Stimulated activated CD4-positive, alpha-beta T cell treated with anti-CD3 and anti-CD28 coated beads, Interleukin-15, amount 100 ng/mL, for 48 hours (primary cell): ENCODE measurements around the gene TRIM65.

Experiments used
- DNase-seq, 2 donors: peaks; one replicate each; pipeline ENCODE4 v3.0.0-alpha.2; 2020; ENCODE audit warnings: low read depth in 2 of 2

Gene TRIM65, protein sequence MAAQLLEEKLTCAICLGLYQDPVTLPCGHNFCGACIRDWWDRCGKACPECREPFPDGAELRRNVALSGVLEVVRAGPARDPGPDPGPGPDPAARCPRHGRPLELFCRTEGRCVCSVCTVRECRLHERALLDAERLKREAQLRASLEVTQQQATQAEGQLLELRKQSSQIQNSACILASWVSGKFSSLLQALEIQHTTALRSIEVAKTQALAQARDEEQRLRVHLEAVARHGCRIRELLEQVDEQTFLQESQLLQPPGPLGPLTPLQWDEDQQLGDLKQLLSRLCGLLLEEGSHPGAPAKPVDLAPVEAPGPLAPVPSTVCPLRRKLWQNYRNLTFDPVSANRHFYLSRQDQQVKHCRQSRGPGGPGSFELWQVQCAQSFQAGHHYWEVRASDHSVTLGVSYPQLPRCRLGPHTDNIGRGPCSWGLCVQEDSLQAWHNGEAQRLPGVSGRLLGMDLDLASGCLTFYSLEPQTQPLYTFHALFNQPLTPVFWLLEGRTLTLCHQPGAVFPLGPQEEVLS

GRCh38 chr17:75896415-75897159 is at the start of gene TRIM65:
TRIM65 (minus strand) TSS chr17:75896951; CDS start chr17:75896937, 14 bp downstream.
- peak; percentile 53 to 64 for DNase-seq

DNA sequence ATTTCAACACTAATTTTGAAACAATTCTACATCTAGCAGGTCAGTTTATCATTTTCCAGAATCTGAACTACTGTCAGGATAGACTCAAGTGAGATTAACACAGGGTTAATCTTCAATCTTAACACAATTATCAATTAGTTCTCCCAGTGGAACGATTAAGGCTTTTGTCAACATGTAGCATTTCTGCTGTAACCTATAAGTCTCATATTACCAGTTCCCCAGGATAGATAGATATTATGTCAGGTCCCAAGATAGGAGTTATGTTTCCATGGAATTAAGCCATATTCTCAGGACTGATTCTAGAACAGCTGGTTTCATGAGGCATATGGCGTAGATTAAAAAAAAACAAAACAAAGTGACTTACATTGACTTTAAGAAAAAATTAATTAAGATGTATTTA is 48.5 kb upstream of the TRIM65 start:
- DNase-seq: no peak

- no peak for DNase-seq
These were observed 46.7 kb upstream of the TRIM65 start for GRCh38 chr17:75943491-75943890.

DNA sequence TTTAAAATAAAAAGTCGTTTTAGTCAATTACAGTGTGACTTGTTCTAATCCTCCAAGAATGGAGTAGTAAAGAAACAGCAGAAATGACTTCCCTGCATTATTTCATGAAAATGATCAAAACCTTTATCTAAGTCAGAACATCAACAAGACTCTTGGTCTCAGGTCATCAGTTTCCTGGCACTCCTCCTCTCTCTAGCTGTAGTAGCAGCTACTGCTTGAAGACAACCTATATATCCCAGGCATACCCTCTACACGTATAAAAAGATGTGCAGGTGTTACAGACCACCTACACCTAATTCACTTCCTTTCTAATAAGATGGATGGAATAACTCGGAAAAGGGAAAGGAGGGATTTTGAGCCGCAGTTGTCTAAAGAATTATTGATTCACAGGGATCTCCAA is 45.7 kb upstream of the TRIM65 start:
- no peak for DNase-seq

DNA sequence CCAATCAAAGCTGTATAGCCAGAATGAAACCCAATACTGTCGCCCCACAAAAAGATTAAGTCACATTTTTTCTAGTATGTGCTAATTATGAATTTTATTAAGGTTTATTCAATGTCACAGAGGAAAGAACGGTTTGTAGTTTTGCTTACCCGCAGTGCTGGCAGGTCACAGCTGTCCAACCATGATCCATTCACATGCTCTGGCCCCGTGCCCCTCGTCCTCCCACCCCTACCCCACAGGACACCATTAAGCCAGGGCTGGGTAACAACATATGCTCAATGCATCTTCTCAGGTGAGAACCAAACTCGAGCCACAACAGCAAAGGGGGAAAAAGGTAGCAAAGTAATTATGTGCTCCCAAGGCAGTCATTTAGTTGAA is 44.7 kb upstream of the TRIM65 start:
- no peak for DNase-seq

DNA sequence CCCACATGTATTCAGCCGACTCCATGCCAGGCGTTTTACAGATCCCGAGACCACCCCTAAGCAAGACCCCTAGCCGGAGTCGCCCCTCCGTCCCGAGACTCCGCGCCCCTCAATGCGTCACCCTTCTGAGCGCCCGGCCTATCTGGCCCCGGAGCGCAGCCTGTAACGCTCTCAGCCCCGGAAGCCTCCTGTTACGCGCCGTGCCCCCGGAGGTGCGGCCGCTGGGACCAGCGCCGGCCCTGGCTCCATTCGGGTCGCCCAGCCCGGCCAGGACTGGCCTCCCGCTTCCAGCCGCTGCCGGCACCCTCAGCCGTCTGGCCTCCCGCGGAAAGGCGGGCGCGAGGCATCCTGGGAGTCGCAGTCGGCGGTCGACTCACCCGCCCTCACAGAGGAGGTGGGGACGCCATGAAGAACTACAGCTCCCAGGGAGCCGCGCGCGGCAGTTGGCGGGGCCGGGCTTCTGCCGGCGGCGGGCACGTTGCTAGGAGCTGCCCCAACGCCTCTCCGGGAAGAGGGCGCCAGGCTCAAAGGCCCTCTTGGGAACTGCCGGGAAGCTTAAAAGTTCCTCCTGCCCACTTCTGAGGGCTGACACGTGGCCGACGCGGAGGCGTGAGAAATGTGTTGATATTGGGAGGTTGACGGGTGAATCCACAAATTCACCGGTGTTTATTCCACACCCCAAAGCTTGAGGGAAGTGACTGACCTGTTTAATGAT is 44.1 kb upstream of the TRIM65 start, which contains the start of gene FBF1:
TSS of gene FBF1 (minus strand) at position 316 of the 715 bp plus-strand sequence. CDS start 2,893 bp downstream, outside the sequence.
- peak; percentile 81 to 87 for DNase-seq

DNA sequence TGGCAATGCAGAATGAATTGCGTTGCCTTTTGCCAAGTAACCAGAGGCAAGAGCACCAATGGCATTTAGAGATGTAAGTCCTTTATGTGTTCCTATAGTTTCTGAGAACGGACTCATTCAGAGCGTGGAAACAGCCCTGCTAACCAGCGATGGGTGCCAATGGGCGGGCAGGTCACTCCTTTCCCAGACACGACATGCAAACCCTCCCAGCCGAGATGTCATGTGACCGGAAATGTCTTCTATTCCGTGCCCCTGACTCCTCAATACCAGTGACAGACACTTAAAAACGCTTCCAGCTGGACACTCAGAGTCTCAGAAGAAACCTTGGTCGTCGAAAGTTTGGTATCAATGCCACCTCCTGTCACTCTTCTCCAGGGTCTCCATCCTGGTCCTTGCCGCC is 40.9 kb upstream of the TRIM65 start:
- DNase-seq: no peak

GRCh38 chr17:75933808-75934207 is 37.1 kb upstream of the TRIM65 start:
- no peak for DNase-seq

DNA sequence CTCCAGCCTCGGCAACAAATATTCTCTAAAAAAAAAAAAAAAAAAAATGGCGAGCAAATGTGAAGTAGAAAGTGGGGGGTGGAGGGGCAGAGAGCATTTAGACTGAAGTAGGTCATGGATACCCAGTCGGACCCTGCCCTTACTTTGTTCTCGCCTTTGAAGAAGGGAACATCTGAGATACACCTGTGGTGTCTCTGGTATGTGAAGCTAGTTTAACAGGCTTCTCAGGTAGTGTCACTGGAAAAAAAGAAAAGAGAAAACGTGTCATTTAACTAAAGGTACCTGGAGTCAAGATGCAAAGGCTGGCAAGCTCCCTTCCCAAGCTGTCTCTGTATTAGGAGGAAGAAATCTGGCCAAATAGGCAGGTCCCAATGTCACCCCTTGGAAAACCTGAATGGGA is 36.1 kb upstream of the TRIM65 start:
- no peak for DNase-seq

DNA sequence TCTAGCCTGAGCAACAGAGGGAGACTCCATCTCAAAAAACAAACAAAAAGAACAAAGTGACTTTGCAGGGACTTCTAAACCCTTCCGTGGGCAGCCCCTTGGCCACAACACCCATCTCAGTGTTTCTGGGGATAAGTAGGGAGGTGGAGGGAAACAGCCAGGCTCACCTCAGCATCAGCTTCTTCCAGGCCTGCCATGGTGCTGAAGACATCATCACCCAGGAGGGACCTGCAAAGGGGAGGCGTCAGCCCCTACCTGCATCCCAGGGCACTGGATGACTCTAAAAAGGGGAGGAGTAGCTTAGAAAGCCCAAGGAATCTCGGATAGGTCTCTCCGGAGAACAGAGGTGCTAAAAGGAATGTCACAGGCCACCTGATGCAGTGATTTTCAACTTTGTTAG is 34.3 kb upstream of the TRIM65 start:
- no peak for DNase-seq

DNA sequence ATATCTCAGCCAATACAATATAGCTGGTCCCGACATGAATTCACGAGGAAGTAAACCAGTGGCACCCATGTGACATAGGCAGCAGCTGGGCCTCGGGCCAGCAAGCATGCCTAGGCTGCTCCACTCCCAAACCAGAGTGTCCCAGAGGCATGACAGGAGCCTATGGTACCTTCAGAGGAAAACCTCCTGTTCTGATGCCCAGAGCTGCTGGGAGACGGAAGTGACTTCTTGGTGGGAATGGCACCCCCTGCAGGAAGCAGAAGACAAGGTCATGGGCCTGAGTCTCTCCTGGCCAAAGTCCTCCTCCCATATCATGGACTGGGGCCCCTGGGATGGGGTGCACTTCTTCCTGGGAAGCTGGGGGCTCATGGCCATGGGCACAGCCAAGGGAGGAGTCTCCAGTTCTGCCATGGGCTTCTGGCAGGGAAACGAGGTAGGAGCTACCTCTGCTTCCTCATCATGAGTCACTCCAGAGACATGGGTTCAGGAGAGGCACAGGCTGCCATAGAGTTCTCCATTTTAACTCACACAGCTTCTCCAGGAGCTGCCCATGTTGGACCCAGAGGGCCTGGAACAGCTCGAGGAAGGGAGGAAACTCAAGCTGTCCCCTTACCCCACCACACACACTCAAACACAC is 30.7 kb upstream of the TRIM65 start:
- DNase-seq: peak in 1 of 2 donors; percentile 6

DNA sequence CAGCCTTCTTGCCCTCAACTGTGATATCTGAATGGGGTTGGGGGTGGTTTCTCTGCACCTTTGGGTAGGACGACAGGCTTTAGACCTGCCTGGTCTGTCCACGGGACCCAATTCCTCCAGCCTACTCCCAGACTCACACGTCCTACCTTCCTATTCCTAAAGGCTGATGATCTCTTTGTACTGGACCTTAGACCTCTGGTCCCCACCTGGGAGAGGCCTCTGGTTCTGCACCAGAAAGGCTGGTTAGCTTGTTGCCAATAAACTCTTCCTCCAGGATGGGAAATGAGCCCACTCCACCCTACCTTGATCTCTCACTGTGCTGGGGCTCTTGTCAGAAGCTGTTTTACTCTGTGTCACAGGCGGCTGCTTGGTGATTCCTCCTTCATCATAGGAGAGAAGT is 29.7 kb upstream of the TRIM65 start:
- no peak for DNase-seq

DNA sequence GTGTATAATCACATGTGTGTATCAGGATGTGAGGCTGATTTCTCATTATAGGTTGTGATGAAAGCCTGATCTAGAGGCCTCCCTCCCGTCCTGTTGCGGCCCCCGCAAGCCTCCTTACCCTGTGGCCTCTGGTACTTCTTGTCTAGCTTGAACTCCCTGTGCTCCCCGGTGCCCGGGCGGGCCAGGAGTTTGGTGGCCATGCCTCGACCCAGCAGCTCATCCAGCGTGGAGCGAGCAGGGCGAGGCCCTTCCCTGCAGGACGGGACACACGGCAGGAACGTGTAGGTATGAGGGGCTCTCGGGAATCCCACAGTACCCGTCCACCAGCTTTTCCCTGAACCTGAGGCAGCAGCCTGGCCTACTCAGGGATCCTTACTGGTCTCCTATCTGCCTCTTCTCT is 29.2 kb upstream of the TRIM65 start:
- no peak for DNase-seq

DNA sequence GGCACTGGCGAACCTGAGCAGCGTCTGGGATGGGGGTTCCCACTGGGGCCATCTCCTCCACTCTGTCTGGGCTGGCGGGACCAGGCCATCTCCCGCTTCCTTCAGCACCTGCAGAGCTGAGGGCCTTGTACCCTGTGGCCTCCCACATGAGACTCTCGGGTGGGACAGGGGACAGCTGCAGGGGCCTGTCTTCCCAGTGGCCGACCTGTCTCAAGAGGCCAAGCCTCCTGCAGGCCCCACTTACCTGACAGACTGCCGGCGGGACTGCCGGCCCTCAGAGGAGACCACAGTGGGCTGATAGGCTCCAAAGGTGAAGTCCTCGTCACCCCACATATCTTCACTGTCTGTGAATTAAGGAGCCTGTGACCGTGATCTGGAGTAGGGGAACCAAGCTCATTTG is 28.4 kb upstream of the TRIM65 start:
- DNase-seq: no peak

GRCh38 chr17:75922963-75923874 is 26.5 kb upstream of the TRIM65 start:
- DNase-seq: no peak

DNA sequence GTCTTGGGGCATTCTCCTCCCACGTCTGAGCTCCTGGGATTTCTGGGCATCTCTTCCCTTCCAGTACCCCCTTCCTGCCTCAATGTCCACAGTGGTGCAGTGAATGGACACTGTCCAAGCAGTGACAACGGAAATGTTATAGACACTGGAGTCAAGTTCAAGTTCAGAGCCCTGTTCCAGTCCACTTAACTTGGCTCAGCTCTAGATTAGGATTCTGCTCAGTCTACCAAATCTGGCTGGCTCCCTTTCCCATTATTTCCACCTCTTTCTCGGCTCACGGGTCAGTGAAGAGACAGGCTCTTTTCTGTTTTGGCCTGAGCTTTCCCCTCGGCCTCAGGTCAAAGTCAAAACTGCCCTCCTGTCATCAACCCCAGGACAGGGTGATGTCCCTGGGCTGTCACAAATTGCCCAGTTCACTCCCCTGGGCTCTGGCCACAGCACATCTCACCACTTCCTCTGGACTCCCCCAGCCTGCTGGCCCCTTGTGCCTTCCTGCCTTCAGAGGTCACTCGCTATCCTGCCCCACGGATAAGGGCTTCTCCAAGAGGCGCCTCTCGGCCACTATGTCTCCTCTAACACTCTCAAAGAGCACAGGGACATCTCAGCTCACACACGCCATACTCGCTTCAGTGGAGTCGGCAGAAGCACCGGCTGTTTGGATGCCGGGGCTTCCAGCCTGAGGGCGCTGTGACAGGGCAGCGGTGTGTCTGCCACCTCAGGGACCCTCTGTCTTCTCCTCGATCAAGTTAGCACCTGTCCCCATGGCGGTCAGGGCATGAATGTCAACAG is 25.6 kb upstream of the TRIM65 start:
- no peak for DNase-seq

DNA sequence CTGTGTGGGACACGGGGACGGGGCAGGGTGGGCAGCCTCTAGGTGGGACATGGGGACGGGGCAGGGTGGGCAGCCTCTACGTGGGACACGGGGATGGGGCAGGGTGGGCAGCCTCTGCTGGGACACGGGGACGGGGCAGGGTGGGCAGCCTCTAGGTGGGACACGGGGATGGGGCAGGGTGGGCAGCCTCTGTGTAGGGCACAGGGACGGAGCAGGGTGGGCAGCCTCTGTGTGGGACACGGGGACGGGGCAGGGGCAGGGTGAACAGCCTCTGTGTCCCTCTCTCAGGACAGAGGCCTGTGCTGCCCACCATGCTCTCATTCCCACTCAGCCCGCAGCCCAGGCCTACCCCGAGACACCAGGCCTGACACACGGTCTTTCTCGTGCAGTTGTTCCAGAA is 24.8 kb upstream of the TRIM65 start:
- DNase-seq: no peak

DNA sequence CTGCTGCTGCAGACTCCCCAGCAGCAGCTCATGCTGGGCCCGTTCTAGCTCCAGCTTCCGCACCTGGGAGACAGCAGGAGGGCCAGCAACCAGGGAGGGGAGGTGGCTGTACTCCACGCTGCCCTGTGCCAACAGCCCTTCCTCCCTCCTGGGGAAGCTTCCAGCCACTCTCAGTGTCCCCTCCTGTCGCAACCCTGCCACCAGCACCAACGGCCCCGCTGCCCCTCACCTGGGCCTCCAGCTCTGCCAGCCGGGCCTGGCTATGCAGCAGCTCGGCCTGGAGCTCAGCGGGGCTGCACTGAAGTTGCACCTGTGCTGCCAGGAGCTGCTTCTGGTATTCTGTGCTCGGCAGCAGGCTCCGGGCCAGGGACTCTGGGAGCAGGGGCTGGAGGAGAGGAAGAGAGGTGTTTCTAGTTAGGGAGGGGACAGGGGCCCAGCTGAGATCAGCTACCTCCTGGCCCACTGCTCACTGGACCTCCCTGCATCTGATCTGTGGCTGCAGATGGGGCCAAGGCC is 23.4 kb upstream of the TRIM65 start:
- no peak for DNase-seq

GRCh38 chr17:75919611-75920010 is 22.9 kb upstream of the TRIM65 start:
- DNase-seq: no peak
